ENCODE data around the gene OR1F1. TPM values are rescaled to one million over a fixed set of nuclear protein-coding genes. Genes with fewer than 3 reads are reported as not detected.

Gene OR1F1
- total and polyA plus RNA-seq, 5 experiments from 2014 or later = not detected

DNA sequence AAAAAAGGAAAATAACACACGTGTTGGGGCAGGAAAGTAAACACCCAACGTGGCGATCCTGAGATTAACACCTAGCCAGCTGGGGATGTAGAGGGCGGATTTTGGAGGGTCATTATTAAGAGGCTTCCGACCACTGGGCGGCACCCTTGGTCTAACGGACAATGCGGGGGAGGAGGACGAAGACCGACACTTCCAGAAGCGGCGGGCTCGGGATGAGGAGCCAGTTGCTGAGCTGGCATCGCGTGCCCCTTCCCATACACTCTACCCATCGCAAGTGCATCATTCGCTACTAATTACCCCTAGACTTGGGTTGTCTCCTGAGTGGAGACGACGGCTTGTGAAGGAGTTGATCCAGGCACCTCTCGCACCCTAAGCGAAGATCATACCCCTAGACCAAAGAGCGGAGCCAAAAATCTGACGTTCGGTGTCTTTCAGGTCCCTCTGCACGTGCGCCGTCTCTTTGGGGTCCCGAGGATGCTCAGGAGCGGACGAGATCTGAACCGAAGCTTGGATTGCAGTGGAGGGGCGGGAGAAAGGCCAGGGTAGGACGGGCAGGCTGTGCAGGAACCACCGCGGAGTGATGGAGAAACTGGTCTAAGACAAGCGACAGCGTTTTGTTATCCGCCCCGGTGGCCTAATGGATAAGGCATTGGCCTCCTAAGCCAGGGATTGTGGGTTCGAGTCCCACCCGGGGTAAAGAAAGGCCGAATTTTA, 35.6 kb upstream of the OR1F1 start:
- Mint-ChIP-seq H3K4me3 (peak overlapping the region; percentile 71 to 94 (median 86)), H3K27me3 (peaks cover 0 to 7% (median 0%) of the 10 kb centered on the region in 5 donors), H3K9me3 (peaks cover 0 to 39% (median 15%) of the 10 kb centered on the region in 9 donors), H3K4me1 (peaks cover 22 to 39% (median 34%) of the 10 kb centered on the region in 4 donors), H3K36me3 (peaks cover 1 to 11% (median 2%) of the 10 kb centered on the region in 3 donors), H3K27ac (peak overlapping the region; percentile 88 to 100 (median 92))
- POLR2A ChIA-PET = interaction anchor here (0.5 to 10.8 kb wide), 7 partner anchors 8 to 115 kb away, joined by 3 to 171 read pairs (median 9); partner anchors contain the start of gene ZNF213
- DNase-seq (peak; percentile 45 to 89 (median 73)), ATAC-seq (peak; percentile 17 to 31)

DNA sequence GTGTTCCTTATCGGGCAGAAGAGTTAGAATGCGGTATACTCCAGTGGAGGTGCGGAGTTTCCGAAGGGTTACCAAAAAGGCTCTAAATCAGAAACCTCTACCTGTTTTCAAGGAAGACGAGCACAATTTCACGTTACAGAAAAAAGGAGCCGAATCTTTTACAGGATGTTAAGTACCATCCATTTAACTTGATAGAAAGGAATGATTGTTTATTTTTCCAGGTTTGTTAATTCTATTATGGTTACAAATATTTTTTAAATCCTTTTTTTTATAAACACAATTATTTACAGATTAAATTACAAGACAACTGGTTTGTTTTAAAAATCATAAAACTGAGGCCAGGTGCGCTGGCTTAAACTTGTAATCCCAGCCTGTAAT, 35.0 kb upstream of the OR1F1 start:
- Mint-ChIP-seq H3K4me1 (peaks cover 27 to 44% (median 39%) of the 10 kb centered on the region in 4 donors), H3K4me3 (peak overlapping the region; percentile 71 to 94 (median 86)), H3K9me3 (peaks cover 0 to 39% (median 15%) of the 10 kb centered on the region in 9 donors), H3K36me3 (peaks cover 1 to 12% (median 2%) of the 10 kb centered on the region in 3 donors), H3K27me3 (peaks cover 0 to 7% (median 0%) of the 10 kb centered on the region in 5 donors), H3K27ac (peak overlapping the region; percentile 88 to 100 (median 92))
- DNase-seq (peak in 1 of 10 donors; percentile 11), ATAC-seq (peak in 1 of 2 donors; percentile 0)
- POLR2A ChIA-PET = interaction anchor here (0.5 to 10.8 kb wide), 5 partner anchors 17 to 115 kb away, joined by 3 to 171 read pairs (median 6); partner anchors contain the start of gene ZNF213

DNA sequence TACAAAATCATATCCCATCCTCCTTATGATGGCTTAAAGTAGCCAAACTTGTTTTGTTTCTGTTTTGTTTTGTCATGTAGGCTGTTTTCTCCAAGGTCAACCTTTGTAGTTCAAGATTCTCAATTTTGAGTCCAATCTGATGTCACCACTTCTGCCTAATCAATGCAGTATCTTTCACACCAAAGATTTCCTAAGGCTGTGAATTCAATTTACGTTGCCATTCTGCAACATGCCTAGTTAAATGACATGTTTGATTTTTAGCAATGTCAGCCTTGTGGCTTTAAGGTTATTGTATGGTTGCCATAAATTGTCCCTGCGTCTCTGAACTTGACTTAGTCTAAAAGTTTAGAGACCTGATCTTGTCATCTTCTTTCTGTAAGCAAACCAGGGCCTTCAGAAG, 32.8 kb upstream of the OR1F1 start:
- peaks cover 1 to 12% (median 4%) of the 10 kb centered on the region in 3 donors for H3K36me3 Mint-ChIP-seq
- H3K27me3 Mint-ChIP-seq = peaks cover 0 to 9% (median 0%) of the 10 kb centered on the region in 5 donors
- H3K27ac Mint-ChIP-seq = peak overlapping the region in 5 of 10 donors; percentile 19 to 60 (median 49)
- POLR2A ChIA-PET = no interaction called here
- peaks cover 32 to 47% (median 45%) of the 10 kb centered on the region in 4 donors for H3K4me1 Mint-ChIP-seq
- H3K4me3 Mint-ChIP-seq = peak overlapping the region in 1 of 10 donors; percentile 9
- H3K9me3 Mint-ChIP-seq = peaks cover 0 to 41% (median 16%) of the 10 kb centered on the region in 9 donors
- ATAC-seq (no peak), DNase-seq (no peak)

DNA sequence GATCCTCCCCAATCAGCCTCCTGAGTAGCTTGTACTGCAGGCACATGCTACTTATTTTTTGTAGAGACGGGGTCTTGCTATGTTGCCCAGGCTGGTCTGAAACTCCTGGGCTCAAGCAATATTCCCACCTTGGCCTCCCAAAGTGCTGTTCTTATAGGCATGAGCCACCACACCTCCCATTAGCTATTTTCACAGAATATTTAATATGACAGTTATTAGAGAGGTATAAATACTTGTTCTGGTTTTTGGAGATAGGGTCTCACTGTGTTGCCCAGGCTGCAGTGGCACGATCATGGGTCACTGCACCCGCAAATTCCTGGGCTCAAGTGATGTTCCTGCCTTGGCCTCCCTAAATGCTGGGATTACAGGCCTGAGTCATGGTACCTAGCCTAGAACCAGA, 32.0 kb upstream of the OR1F1 start:
- DNase-seq (no peak), ATAC-seq (no peak)
- H3K9me3 Mint-ChIP-seq = peaks cover 0 to 41% (median 16%) of the 10 kb centered on the region in 9 donors
- POLR2A ChIA-PET = interaction anchor here (0.8 kb wide), 1 partner anchor 301 kb away, joined by 3 read pairs; no protein-coding TSS in a partner anchor
- H3K4me3 Mint-ChIP-seq = peak overlapping the region in 2 of 10 donors; percentile 18 to 48
- H3K4me1 Mint-ChIP-seq = peaks cover 27 to 42% (median 39%) of the 10 kb centered on the region in 4 donors
- H3K36me3 Mint-ChIP-seq = peaks cover 1 to 12% (median 4%) of the 10 kb centered on the region in 3 donors
- H3K27ac Mint-ChIP-seq = peak overlapping the region in 3 of 10 donors; percentile 16 to 71 (median 28)
- H3K27me3 Mint-ChIP-seq = peaks cover 0 to 9% (median 0%) of the 10 kb centered on the region in 5 donors

DNA sequence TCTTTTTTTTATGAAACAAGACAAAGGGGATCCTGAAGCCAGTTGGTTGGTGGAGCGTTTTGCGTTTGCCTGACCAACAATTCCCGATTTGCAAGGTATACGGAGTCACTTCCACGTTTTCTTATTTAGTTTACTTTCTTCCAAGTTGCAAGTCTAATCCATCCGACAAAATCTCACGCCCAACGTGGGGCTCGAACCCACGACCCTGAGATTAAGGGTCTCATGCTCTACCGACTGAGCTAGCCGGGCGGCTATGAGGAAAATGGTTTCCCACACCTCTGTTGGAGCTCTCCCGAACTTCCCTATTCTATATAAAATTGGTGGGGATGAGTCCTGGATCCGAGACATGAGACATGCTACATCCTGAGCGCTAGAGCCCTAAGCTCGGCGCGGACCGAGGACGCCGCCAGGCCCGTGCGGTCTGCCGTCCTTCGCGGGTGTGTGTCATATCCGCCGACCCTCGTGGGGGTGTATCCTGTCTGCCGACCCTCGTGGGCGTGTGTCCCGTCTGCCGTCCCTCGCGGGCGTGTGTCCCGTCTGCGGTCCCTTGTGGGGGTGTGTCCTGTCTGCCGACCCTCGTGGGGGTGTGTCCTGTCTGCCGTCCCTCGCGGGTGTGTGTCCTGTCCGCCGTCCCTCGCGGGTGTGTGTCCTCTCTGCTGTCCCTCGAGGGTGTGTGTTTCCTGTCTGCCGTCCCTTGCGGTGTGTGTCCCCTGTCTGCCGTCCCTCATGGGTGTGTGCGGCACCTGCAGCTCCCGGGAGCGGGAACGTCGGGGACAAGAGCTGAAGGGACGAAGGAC, 30.6 kb upstream of the OR1F1 start:
- peaks cover 1 to 12% (median 4%) of the 10 kb centered on the region in 3 donors for H3K36me3 Mint-ChIP-seq
- H3K4me3 Mint-ChIP-seq = peak overlapping the region; percentile 86 to 98 (median 90)
- H3K9me3 Mint-ChIP-seq = peaks cover 0 to 41% (median 15%) of the 10 kb centered on the region in 9 donors
- peak overlapping the region; percentile 90 to 100 (median 94) for H3K27ac Mint-ChIP-seq
- peak in 7 of 10 donors; percentile 39 to 83 (median 51) for DNase-seq
- POLR2A ChIA-PET = interaction anchor here (0.6 to 6.4 kb wide), 26 partner anchors 7 to 343 kb away, joined by 3 to 81 read pairs (median 6); partner anchors contain the start of genes CLUAP1, IL32, OR1F1 and THOC6
- peaks cover 0 to 6% (median 0%) of the 10 kb centered on the region in 5 donors for H3K27me3 Mint-ChIP-seq
- H3K4me1 Mint-ChIP-seq = peaks cover 22 to 35% (median 33%) of the 10 kb centered on the region in 4 donors
- ATAC-seq = peak in 1 of 2 donors; percentile 22

DNA sequence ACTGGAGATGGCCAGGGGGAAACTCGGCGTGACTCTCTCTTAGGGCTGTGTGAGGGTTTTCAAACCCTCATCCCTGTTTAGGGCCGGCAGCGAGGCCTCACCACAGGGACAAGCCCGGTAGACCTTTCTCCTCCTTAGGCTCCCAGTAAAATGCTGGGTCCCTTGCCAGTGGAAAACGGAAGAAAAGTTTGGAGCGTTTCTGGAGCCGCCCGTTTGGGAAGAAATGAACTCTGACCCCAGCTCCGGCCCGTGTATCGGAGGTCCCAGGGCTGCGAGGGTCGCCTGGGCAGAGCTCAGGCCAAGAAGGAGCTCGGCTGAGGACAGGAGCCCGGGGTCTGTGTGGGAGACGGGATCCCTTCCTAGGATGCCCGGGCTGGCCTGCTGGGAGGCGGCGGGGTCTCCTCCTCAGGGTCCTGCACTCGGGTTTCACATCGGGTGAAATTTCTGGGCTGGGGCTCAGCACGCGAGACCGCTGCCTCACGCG, 29.9 kb upstream of the OR1F1 start:
- POLR2A ChIA-PET = interaction anchor here (0.7 to 6.4 kb wide), 33 partner anchors 8 to 343 kb away, joined by 3 to 81 read pairs (median 5); partner anchors contain the start of genes CLUAP1, IL32, MMP25 and OR1F1
- Mint-ChIP-seq H3K36me3 (peaks cover 1 to 12% (median 3%) of the 10 kb centered on the region in 3 donors), H3K27ac (peak overlapping the region; percentile 90 to 100 (median 94)), H3K27me3 (peaks cover 0 to 2% (median 0%) of the 10 kb centered on the region in 5 donors), H3K4me1 (peaks cover 17 to 31% (median 27%) of the 10 kb centered on the region in 4 donors), H3K4me3 (peak overlapping the region; percentile 86 to 98 (median 90)), H3K9me3 (peaks cover 0 to 37% (median 9%) of the 10 kb centered on the region in 9 donors)
- DNase-seq = peak in 1 of 10 donors; percentile 59
- peak in 1 of 2 donors; percentile 5 for ATAC-seq

DNA sequence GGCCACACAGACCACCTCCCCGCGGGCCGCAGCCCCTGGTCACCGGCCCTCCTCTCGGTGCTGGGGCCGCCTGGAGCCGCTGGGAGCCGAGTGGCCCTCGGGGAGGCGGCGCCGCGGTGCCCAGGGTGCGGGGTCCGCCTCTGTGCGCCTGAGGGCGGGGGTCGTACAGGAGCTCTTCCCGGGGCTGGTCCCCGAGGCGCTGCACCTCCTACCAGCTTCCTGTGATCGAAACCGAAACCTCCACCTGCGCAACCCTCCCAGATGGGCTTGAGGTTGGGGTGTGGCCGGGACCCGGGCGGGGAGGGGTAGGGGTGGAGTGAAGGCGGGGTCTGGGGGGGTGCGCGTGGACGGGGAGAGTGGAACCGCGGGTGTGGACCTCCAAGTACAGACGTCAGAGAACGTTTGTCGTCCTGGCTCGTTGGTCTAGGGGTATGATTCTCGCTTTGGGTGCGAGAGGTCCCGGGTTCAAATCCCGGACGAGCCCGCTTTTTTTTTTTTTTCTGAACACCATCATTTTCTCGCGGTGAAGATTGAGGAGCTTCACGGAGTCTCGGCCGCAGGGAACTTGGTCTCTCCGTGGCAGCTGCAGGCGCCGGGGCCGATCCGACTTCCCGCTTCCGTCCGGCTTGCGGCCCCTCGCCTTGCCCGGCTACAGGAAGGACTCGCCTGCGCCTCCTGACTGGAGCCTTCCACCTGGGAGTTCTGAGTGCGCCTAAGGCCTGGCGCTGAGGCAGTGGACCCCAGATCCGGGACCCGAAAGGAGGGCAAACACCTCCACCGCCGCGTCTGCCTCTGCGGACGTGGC, 29.3 kb upstream of the OR1F1 start:
- ATAC-seq (peak; percentile 83 to 91), DNase-seq (peak; percentile 91 to 98 (median 94))
- POLR2A ChIA-PET = interaction anchor here (0.5 to 6.4 kb wide), 37 partner anchors 8 to 1095 kb away, joined by 3 to 81 read pairs (median 5); partner anchors contain the start of genes CLUAP1, IL32, MMP25 and THOC6
- peak overlapping the region; percentile 86 to 100 (median 94) for H3K27ac Mint-ChIP-seq
- peaks cover 1 to 12% (median 3%) of the 10 kb centered on the region in 3 donors for H3K36me3 Mint-ChIP-seq
- H3K4me1 Mint-ChIP-seq = peaks cover 17 to 33% (median 27%) of the 10 kb centered on the region in 4 donors
- peaks cover 0 to 31% (median 9%) of the 10 kb centered on the region in 9 donors for H3K9me3 Mint-ChIP-seq
- peaks cover 0 to 2% (median 0%) of the 10 kb centered on the region in 5 donors for H3K27me3 Mint-ChIP-seq
- peak overlapping the region; percentile 86 to 98 (median 90) for H3K4me3 Mint-ChIP-seq

DNA sequence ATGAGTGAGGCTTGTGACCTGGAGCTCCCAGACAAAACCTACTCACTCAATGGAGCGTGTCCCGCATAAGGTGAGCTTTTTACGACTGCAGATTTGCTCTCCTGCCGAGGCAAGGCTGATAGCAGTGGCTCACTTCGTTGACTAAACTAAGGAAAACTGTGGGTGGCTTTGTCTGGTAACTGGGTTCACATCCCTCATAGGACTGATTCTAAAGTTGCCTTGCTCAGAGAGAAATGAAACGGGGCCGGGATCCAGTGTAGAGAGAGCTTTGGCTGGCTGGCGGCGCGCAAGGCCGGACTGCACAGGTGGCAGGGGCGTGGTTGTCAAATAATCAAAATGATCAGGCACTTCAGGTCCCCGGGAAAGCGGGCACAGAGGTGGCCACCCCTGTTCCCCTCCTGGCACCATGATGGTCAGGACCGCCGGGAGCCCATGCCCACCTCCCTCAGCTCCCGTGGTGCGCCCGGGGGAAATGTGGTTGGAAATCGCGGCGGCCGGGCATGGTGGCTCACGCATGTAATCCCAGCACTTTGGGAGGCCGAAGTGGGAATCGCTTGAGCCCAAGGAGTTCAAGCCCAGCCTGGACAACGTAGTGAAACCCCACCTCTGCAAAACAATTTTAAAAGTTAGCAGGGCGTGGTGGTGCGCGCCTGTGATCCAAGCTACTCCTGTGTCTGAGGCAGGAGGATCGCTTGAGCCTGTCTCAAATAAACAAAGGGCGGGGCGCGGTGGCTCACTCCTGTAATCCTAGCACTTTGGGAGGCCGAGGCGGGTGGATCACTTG, 26.6 kb upstream of the OR1F1 start:
- peaks cover 0 to 11% (median 0%) of the 10 kb centered on the region in 9 donors for H3K9me3 Mint-ChIP-seq
- POLR2A ChIA-PET = interaction anchor here (0.6 to 6.4 kb wide), 10 partner anchors 9 to 276 kb away, joined by 3 to 81 read pairs (median 4); partner anchors contain the start of genes ZNF213 and ZSCAN10
- peaks cover 22 to 39% (median 36%) of the 10 kb centered on the region in 4 donors for H3K4me1 Mint-ChIP-seq
- peaks cover 0 to 2% (median 0%) of the 10 kb centered on the region in 5 donors for H3K27me3 Mint-ChIP-seq
- H3K27ac Mint-ChIP-seq = peak overlapping the region in 3 of 10 donors; percentile 35 to 72 (median 59)
- H3K36me3 Mint-ChIP-seq = peaks cover 0 to 4% (median 3%) of the 10 kb centered on the region in 3 donors
- peak overlapping the region in 5 of 10 donors; percentile 25 to 82 (median 42) for H3K4me3 Mint-ChIP-seq
- DNase-seq (peak in 1 of 10 donors; percentile 57), ATAC-seq (no peak)

DNA sequence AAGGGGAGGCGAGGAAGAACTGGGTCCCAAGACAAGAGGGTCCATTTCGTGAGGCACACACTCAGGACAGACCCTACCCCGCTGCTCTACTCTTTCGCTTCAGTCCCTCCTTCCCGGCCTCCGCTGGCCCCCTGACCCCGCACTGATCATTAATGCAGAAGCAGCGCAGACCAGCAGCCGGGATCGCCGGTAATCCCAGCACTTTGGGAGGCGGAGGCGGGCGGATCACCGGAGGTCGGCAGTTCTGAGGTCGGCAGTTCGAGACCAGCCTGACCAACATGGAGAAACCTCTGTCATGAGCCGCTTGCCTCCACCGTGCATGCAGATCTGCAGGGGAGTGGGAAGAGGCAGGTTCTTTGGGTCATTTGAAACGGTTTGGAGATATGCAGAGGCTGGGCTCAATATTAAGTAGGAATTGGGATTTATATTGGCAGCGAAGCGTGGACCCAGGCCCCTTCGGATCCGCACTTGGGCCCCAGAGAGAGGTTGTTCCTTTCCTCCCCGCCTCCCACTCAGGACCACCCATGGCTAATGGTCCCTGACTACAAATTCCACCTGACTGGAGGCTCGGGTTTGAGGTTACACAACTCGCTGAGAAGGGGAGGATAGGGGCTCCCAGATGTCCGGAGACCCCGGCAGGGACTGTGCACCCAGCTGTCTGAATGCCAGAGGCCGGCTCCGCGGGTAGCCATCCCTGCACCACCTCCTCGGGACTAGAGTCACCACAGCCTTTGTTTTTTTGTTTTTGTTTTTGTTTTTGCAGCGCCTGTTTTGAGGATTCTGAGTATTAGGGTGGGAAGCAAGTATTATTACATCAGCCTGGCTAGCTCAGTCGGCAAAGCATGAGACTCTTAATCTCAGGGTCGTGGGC, 23.6 kb upstream of the OR1F1 start:
- Mint-ChIP-seq H3K4me1 (peaks cover 9 to 22% (median 17%) of the 10 kb centered on the region in 4 donors), H3K27ac (peak overlapping the region in 3 of 10 donors; percentile 18 to 75 (median 33)), H3K9me3 (no peaks in the 10 kb centered on the region), H3K36me3 (peaks cover 0 to 2% (median 0%) of the 10 kb centered on the region in 3 donors), H3K27me3 (peaks cover 0 to 2% (median 0%) of the 10 kb centered on the region in 5 donors), H3K4me3 (no peak overlapping the region)
- ATAC-seq (no peak), DNase-seq (peak in 1 of 10 donors; percentile 41)
- POLR2A ChIA-PET = interaction anchor here (1.2 to 2.3 kb wide), 2 partner anchors 14 to 30 kb away, joined by 6 to 10 read pairs; partner anchors contain the start of gene ZNF213
